ENCODE measurements around the gene DYNLT2.
A peak's percentile ranks its signal among the peaks of the same experiment; 100 is the strongest.

Gene DYNLT2

GRCh38 chr6:169784821-169785340 is 33.5 kb upstream of the DYNLT2 start:
- H4K8ac ChIP-seq (ENCODE audit: low read depth, low read length): no peak overlapping the region
- no peak overlapping the region for H3K4me2 ChIP-seq (ENCODE audit: low read length)
- no peaks in the 10 kb centered on the region for H3K79me2 ChIP-seq (ENCODE audit: control insufficient read depth, insufficient read depth, low read length, poor library complexity)
- no peak overlapping the region for H3K14ac ChIP-seq (ENCODE audit: low read length)
- H3K18ac ChIP-seq (ENCODE audit: low read length): no peak overlapping the region
- H3K27me3 ChIP-seq (ENCODE audit: insufficient read depth, low read length): no peaks in the 10 kb centered on the region
- H2BK5ac ChIP-seq (ENCODE audit: low read depth, low read length, poor library complexity): no peak overlapping the region
- H3K36me3 ChIP-seq (ENCODE audit: control insufficient read depth in 1 of 2, insufficient read depth in 2 of 2, low read length in 2 of 2): peaks cover 5 to 7% of the 10 kb centered on the region in 2 experiments
- H3K23ac ChIP-seq (ENCODE audit: low read length): no peak overlapping the region
- no peak overlapping the region for H2BK120ac ChIP-seq (ENCODE audit: insufficient read depth, low read length, poor library complexity)
- no peak overlapping the region for H3K4me3 ChIP-seq (ENCODE audit: low read depth, low read length)
- peaks cover 9 to 12% of the 10 kb centered on the region in 2 experiments for H3K4me1 ChIP-seq (ENCODE audit: control insufficient read depth in 1 of 2, insufficient read depth in 2 of 2, low read length in 2 of 2)
- no peaks in the 10 kb centered on the region for H3K79me1 ChIP-seq (ENCODE audit: low read length)
- H4K91ac ChIP-seq (ENCODE audit: low read depth, low read length): no peak overlapping the region
- H3K9ac ChIP-seq (ENCODE audit: low read length): no peak overlapping the region
- no CpG with 5 or more reads among the region's 12 CpGs for WGBS (ENCODE audit: extremely low coverage, insufficient coverage, insufficient read length)
- no peak overlapping the region for H4K12ac ChIP-seq (ENCODE audit: low read depth, low read length)
- no peak overlapping the region for H3K4ac ChIP-seq (ENCODE audit: low read depth, low read length)
- H3K9me3 ChIP-seq (ENCODE audit: insufficient read depth, low read depth, low read length): no peaks in the 10 kb centered on the region
- no peak for DNase-seq
- H3K27ac ChIP-seq (ENCODE audit: low read depth, low read length): no peak overlapping the region
- no peak overlapping the region for H2AK5ac ChIP-seq (ENCODE audit: low read length)
- peak overlapping the region; percentile 12 for H2BK12ac ChIP-seq (ENCODE audit: low read length)
- H2AFZ ChIP-seq (ENCODE audit: insufficient read depth, low read length, poor library complexity): no peak overlapping the region

DNA sequence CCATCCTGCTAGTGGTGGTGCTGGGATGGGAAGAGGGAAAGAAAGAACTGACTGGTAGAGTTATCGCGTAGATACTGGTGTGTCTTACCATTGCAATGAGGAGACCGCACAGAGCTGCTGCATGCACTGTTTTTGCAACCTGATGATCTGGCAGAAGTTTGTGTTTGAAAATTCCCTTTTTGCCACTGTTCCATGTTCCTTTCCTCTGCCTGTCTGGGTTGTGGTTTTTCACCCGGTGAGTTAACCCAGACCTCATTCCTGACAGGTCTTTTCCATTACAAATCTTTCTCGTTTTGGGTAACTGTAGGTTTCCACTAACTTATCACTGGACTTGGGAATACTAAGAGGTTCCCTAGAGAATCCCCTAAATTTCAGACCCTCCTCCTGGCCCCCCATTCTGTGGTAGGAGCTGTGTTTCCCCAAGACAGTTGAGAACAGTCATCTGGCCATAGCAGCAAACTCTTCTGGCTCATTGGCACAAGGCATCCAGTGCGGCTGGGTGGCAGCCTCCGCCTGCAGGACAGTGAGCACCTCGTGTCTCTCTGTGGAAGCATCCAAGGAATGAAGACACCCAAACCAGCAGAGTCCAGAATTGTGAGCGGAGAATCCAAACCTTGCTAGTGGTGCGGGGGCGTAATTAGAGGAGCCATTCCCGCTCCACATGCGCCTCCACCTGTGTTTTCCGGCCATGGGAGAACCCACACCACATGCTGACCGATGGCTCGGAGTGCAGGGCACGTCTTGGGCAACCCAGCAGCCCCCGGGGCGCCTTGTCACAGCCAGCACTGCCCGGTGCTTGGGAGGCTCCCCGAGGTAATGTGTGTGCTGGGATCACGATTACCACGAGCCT is 32.8 kb upstream of the DYNLT2 start:
- H2AK5ac ChIP-seq (ENCODE audit: low read length): no peak overlapping the region
- H2AFZ ChIP-seq (ENCODE audit: insufficient read depth, low read length, poor library complexity): no peak overlapping the region
- H3K4me2 ChIP-seq (ENCODE audit: low read length): no peak overlapping the region
- H3K23ac ChIP-seq (ENCODE audit: low read length): no peak overlapping the region
- H4K91ac ChIP-seq (ENCODE audit: low read depth, low read length): no peak overlapping the region
- peak overlapping the region; percentile 12 for H2BK12ac ChIP-seq (ENCODE audit: low read length)
- H3K4me3 ChIP-seq (ENCODE audit: low read depth, low read length): no peak overlapping the region
- H4K8ac ChIP-seq (ENCODE audit: low read depth, low read length): no peak overlapping the region
- H3K27ac ChIP-seq (ENCODE audit: low read depth, low read length): no peak overlapping the region
- H3K79me1 ChIP-seq (ENCODE audit: low read length): no peaks in the 10 kb centered on the region
- no peaks in the 10 kb centered on the region for H3K9me3 ChIP-seq (ENCODE audit: insufficient read depth, low read depth, low read length)
- no peak overlapping the region for H3K18ac ChIP-seq (ENCODE audit: low read length)
- peaks cover 6 to 7% of the 10 kb centered on the region in 2 experiments for H3K36me3 ChIP-seq (ENCODE audit: control insufficient read depth in 1 of 2, insufficient read depth in 2 of 2, low read length in 2 of 2)
- no peak overlapping the region for H2BK120ac ChIP-seq (ENCODE audit: insufficient read depth, low read length, poor library complexity)
- no peak overlapping the region for H3K14ac ChIP-seq (ENCODE audit: low read length)
- peaks cover 7 to 12% of the 10 kb centered on the region in 2 experiments for H3K4me1 ChIP-seq (ENCODE audit: control insufficient read depth in 1 of 2, insufficient read depth in 2 of 2, low read length in 2 of 2)
- no peak overlapping the region for H3K9ac ChIP-seq (ENCODE audit: low read length)
- no peak overlapping the region for H3K4ac ChIP-seq (ENCODE audit: low read depth, low read length)
- H4K12ac ChIP-seq (ENCODE audit: low read depth, low read length): no peak overlapping the region
- H2BK5ac ChIP-seq (ENCODE audit: low read depth, low read length, poor library complexity): no peak overlapping the region
- WGBS (ENCODE audit: extremely low coverage, insufficient coverage, insufficient read length): no CpG with 5 or more reads among the region's 23 CpGs
- no peaks in the 10 kb centered on the region for H3K79me2 ChIP-seq (ENCODE audit: control insufficient read depth, insufficient read depth, low read length, poor library complexity)
- peak in 1 of 2 donors; percentile 39 for DNase-seq
- no peaks in the 10 kb centered on the region for H3K27me3 ChIP-seq (ENCODE audit: insufficient read depth, low read length)

DNA sequence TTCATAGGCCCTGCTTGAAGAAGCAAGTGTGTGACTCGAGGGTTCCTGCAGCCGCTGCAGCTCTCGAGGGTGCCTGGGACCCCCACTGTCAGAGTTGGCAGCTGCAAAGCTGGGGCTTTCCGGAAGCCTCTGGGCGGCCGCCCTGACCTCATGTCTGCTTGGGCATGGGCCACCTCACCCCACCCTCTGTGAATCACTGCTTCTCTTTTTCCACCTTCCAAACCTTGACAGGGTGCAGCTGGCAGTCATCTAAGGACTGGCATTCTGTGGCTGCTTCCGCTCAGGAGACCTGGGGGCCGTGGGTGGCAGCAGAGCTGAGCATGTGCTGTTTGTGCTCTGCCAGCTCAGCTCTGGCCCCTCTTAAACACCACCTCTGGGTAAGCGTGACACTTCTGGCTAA is 32.0 kb upstream of the DYNLT2 start:
- Histone ChIP-seq H3K4me1 (ENCODE audit: control insufficient read depth in 1 of 2, insufficient read depth in 2 of 2, low read length in 2 of 2) (peaks cover 7 to 12% of the 10 kb centered on the region in 2 experiments), H3K4me2 (ENCODE audit: low read length) (no peak overlapping the region), H2AK5ac (ENCODE audit: low read length) (no peak overlapping the region), H3K9ac (ENCODE audit: low read length) (no peak overlapping the region), H3K14ac (ENCODE audit: low read length) (no peak overlapping the region), H4K8ac (ENCODE audit: low read depth, low read length) (no peak overlapping the region), H2BK120ac (ENCODE audit: insufficient read depth, low read length, poor library complexity) (no peak overlapping the region), H3K36me3 (ENCODE audit: control insufficient read depth in 1 of 2, insufficient read depth in 2 of 2, low read length in 2 of 2) (peaks cover 8 to 9% of the 10 kb centered on the region in 2 experiments), H2AFZ (ENCODE audit: insufficient read depth, low read length, poor library complexity) (no peak overlapping the region), H3K4ac (ENCODE audit: low read depth, low read length) (no peak overlapping the region), H3K79me2 (ENCODE audit: control insufficient read depth, insufficient read depth, low read length, poor library complexity) (no peaks in the 10 kb centered on the region), H3K79me1 (ENCODE audit: low read length) (no peaks in the 10 kb centered on the region), H2BK12ac (ENCODE audit: low read length) (no peak overlapping the region), H3K27ac (ENCODE audit: low read depth, low read length) (no peak overlapping the region), H4K91ac (ENCODE audit: low read depth, low read length) (no peak overlapping the region), H4K12ac (ENCODE audit: low read depth, low read length) (no peak overlapping the region), H2BK5ac (ENCODE audit: low read depth, low read length, poor library complexity) (no peak overlapping the region), H3K18ac (ENCODE audit: low read length) (no peak overlapping the region), H3K9me3 (ENCODE audit: insufficient read depth, low read depth, low read length) (no peaks in the 10 kb centered on the region), H3K23ac (ENCODE audit: low read length) (no peak overlapping the region), H3K27me3 (ENCODE audit: insufficient read depth, low read length) (no peaks in the 10 kb centered on the region), H3K4me3 (ENCODE audit: low read depth, low read length) (no peak overlapping the region)
- no CpG with 5 or more reads among the region's 9 CpGs for WGBS (ENCODE audit: extremely low coverage, insufficient coverage, insufficient read length)
- no peak for DNase-seq

GRCh38 chr6:169782966-169783365 is 31.6 kb upstream of the DYNLT2 start:
- Histone ChIP-seq H2AFZ (ENCODE audit: insufficient read depth, low read length, poor library complexity) (no peak overlapping the region), H3K36me3 (ENCODE audit: control insufficient read depth in 1 of 2, insufficient read depth in 2 of 2, low read length in 2 of 2) (peaks cover 8 to 10% of the 10 kb centered on the region in 2 experiments), H2BK5ac (ENCODE audit: low read depth, low read length, poor library complexity) (no peak overlapping the region), H3K79me2 (ENCODE audit: control insufficient read depth, insufficient read depth, low read length, poor library complexity) (no peaks in the 10 kb centered on the region), H3K9ac (ENCODE audit: low read length) (no peak overlapping the region), H3K9me3 (ENCODE audit: insufficient read depth, low read depth, low read length) (no peaks in the 10 kb centered on the region), H4K91ac (ENCODE audit: low read depth, low read length) (no peak overlapping the region), H3K27ac (ENCODE audit: low read depth, low read length) (no peak overlapping the region), H3K4me3 (ENCODE audit: low read depth, low read length) (no peak overlapping the region), H3K4ac (ENCODE audit: low read depth, low read length) (no peak overlapping the region), H3K27me3 (ENCODE audit: insufficient read depth, low read length) (no peaks in the 10 kb centered on the region), H4K8ac (ENCODE audit: low read depth, low read length) (no peak overlapping the region), H3K18ac (ENCODE audit: low read length) (no peak overlapping the region), H2BK12ac (ENCODE audit: low read length) (no peak overlapping the region), H3K4me1 (ENCODE audit: control insufficient read depth in 1 of 2, insufficient read depth in 2 of 2, low read length in 2 of 2) (peaks cover 7 to 12% of the 10 kb centered on the region in 2 experiments), H4K12ac (ENCODE audit: low read depth, low read length) (no peak overlapping the region), H3K79me1 (ENCODE audit: low read length) (no peaks in the 10 kb centered on the region), H2BK120ac (ENCODE audit: insufficient read depth, low read length, poor library complexity) (no peak overlapping the region), H2AK5ac (ENCODE audit: low read length) (no peak overlapping the region), H3K4me2 (ENCODE audit: low read length) (no peak overlapping the region), H3K23ac (ENCODE audit: low read length) (no peak overlapping the region), H3K14ac (ENCODE audit: low read length) (no peak overlapping the region)
- DNase-seq: no peak
- WGBS (ENCODE audit: extremely low coverage, insufficient coverage, insufficient read length): no CpG with 5 or more reads among the region's 8 CpGs
